Stimulated activated CD4-positive, alpha-beta T cell treated with anti-CD3 and anti-CD28 coated beads, Interleukin-1b, Interleukin-23, amount 100 ng/mL, for 4 hours (primary cell): ENCODE data around the gene KCNJ15.
"Not testable (repeated sequence)": the region's sequence is repeated elsewhere in the genome, so short reads cannot be mapped to it uniquely, and the experiment has no call there.

ENCODE experiments used
- DNase-seq, 2 donors: peaks; one replicate each; pipeline ENCODE4 v3.0.0-alpha.2; 2020; ENCODE audit warnings: low read depth in 2 of 2

The KCNJ15 gene

GRCh38 chr21:38256599-38257302, at the start of gene KCNJ15:
KCNJ15 (plus strand) TSS chr21:38256991; CDS start chr21:38299262, 42,271 bp downstream.
- no peak for DNase-seq

GRCh38 chr21:38208118-38208517, 48.7 kb upstream of the KCNJ15 start:
- no peak for DNase-seq

- DNase-seq: no peak
These were observed 45.5 kb upstream of the KCNJ15 start for GRCh38 chr21:38211321-38211720.

GRCh38 chr21:38212706-38213105, 44.1 kb upstream of the KCNJ15 start:
- no peak for DNase-seq

DNA sequence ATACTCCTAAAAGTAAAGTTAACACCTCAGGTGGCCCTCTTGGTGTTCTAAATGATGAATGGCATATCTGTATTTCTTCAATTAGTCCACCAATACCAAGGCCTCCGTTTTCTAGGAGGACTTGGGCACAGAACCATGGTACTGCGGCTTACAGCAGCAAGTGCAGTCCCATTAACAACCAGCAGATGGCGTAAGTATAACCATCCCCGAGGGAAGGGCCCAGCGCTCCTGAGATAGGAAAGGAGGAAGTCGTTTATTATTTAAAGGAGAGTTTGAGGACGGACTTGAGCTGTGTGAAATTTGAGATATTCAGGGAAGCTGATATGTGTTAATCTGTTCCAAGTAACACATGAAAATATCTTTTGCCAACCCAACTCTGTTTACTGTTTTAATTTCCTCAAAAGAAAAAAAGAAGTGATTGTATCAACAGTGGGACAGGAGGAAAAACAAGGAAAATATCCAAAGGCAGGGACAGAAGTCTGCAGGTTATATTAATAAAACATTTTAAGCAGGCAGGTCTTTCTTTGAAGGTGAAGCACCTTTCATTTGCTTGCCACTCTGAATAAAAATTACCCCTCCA, 37.7 kb upstream of the KCNJ15 start:
- peak; percentile 34 to 65 for DNase-seq

DNA sequence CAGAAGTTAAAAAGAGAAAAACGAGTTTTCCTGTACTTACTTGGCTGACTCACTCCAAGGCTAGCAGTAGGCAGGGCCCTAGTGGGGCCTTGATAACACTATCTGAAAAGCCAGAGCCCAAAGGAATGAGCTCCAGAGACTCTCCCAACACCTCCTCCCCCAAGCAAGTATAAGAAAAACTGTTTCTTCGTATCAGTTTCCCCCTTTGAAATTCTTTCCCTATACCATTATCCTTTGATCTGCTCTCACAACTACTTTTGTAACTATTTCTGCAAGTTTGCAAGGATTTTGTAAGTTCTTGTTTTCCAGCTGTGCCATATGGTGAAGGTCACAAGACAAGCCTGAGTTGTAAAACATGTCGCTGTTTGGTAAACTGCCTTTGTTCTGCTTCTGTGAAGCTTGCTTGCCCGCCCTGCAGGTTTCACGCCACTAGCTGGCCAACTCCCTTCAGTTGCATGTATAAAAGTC, 36.5 kb upstream of the KCNJ15 start:
- DNase-seq: no peak

GRCh38 chr21:38221594-38221993, 35.2 kb upstream of the KCNJ15 start:
- no peak for DNase-seq

- DNase-seq: no peak
These were observed 32.8 kb upstream of the KCNJ15 start for GRCh38 chr21:38223893-38224540.

DNA sequence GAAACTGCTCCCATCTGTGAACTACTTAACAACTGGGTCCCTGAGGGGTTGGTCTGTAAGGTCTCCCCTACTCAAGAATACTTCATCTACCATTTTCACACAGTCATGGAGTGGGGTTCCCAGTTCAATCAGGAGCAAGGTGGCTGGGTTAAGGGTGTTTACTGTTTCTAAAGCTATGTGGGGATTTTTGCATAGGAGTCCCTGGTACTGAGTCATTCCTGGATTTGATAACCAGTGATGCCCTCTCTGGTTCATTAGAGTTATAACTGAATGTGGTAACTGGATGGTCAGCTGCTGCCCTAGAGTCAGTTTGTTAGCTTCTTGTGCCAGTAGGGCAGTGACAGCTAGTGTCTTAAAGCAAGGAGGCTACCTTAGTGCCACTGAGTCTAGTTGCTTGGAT, 29.4 kb upstream of the KCNJ15 start:
- DNase-seq: no peak

DNA sequence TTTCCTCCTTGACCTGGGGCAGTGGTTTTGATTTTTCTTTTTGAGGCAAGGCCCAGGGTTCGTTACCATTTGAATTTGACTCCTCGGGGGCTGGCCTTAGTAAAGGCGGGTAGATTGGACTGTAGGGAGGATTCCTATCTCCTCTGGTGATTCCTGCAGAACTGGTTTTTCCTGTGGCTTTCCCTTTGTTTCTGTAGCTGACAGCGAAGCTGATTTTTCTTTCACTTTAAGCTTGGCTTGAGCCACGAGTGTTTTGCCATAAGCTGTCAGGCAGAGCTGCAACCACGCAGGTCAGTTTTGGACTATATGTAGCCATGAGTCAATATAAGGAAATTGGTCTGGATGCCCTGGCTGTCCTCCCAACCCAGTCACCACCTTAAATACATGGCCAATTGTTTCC, 28.7 kb upstream of the KCNJ15 start:
- DNase-seq: no peak

GRCh38 chr21:38228537-38228936, 28.3 kb upstream of the KCNJ15 start:
- no peak for DNase-seq

- DNase-seq: no peak
These were observed 27.4 kb upstream of the KCNJ15 start for GRCh38 chr21:38229260-38229877.

GRCh38 chr21:38234395-38235142, 22.2 kb upstream of the KCNJ15 start:
- no peak for DNase-seq

DNA sequence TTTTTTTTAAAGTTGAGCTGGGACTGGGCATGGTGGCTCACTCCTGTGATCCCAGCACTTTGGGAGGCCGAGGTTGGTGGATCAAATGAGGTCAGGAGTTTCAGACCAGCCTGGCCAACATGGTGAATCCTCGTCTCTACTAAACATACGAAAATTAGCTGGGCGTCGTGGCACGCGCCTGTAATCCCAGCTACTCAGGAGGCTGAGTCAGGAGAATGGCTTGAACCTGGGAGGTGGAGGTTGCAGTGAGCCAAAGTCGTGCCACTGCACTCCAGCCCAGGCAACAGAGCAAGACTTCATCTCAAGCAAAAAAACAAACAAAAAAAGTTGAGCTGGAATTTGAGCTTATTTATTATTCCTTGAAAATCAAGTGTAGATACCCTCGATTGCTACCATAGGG, 21.5 kb upstream of the KCNJ15 start:
- DNase-seq: not testable (repeated sequence)

GRCh38 chr21:38236232-38236631, 20.6 kb upstream of the KCNJ15 start:
- DNase-seq: no peak

- DNase-seq: no peak
These were observed 17.1 kb upstream of the KCNJ15 start for GRCh38 chr21:38239672-38240071.

DNA sequence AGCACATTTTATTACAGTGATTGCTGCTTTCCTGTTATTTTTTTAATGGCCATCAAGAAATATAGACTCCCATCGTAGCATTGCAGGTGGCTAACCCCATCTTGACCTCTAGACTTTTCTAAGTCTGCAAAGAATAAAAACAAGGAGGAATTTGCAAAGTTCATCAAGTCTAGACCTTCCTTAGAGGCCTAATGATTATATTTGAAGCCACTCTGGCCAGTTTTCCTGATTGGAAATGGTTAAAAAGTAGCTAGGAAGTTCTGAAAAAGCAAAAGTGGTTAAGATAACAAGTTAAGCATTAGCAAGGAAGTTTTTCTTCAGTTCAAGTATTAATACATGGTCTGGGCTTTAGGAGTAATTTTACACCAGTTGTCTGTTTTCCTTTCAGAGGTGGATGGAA, 16.7 kb upstream of the KCNJ15 start:
- no peak for DNase-seq

DNA sequence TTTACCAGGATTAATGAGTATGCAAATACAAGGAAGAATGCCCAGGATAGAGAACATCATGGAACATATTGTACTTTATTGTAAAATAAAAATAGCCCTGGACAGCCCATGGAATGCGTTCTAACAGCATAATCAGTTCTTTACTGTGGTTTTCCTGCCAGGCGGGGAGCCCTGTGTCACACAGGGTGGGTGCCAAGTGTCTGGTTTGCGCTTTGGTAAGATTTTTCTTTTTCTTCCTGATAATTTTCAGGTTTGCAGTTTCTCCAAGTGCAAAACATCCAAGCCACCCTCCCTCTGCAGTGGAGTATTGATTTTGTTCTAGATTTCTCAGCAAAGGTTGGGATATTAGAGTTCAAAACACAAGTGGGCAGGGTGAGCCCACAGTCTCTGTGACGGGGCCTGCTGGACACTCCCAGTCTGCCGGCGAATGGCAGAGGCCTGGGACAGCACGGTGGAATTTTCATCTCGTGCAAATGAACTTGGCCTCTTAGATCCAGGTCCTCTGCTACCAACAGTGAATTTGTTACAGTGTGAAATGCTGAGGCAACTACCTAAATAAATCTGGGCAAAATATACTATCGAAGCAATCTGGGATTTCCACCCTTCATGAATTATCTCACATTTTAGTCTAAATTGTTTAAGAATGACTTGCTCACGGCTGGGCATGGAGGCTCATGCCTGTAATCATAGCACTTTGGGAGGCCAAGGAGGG, 15.6 kb upstream of the KCNJ15 start:
- no peak for DNase-seq

DNA sequence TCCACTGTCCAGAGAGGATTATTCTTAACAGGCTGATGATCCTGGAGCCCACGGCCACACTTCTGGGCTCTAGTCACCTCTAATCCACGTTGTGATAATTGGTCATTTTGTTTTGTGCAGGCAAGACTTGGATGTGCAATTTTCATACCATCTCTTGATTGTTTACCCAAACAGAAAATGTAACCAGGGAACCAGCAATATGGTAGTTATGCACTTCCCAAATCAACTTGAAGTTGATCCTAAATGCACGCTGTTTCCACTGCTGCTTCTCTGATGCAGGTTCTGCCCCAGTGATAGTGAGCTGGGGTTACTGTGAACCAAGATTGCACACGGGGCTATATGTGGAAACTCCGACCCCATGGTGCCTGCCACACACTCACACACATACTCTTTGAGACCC, 14.7 kb upstream of the KCNJ15 start:
- no peak for DNase-seq

DNA sequence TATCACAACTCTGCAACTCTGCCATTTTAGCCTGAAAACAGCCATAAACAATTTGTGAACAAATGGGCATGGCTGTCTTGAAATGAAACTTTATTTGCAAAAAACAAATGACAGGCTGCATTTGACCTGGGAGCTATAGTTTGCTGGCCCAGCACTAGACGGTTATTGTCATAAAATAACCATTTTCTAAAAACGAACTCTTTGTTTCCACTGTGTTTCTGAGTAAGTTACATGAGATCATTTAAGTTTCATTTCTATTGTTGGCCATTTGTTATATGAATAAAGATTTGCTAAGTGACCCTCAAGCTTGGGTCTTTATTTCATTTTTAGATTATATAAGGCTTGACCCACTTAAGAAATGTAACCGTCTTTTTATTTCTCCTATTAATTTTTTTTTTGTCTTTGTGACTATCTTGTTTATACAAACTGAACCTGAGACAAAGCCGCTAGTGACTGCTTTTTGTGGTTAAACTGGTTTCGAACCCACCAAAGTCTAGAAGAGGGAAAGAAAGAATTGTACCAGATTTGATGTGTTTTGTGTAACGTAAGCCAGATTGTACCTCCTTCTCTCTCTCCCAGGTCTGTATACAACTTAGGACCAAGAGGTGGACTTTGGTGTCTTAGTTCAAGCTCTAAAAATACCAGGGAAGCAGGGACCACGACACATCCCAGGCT, 12.9 kb upstream of the KCNJ15 start:
- no peak for DNase-seq

DNA sequence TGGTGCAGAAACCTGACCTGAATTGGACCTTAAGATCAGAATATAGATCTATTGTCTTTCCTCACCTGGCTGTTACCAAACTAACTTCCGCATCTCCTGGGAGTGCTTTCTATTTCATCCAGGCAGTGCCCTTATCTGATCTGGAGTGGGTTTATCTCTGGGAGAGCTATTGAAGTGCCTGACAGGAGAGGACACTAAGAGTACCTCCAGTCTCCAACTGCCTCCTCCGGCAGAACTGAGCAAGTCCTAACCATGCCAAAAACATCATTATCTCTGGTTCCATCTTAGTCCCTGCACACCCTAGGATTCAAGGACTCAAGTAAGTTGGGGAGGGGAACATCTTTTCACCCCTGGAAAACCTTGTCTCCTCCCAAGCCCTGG, 12.4 kb upstream of the KCNJ15 start:
- DNase-seq: no peak
